Stimulated activated CD8-positive, alpha-beta memory T cell treated with anti-CD3 and anti-CD28 coated beads, Interleukin-2, amount 100 ng/mL, for 48 hours (primary cell): ENCODE results near the gene ACKR2.

Source experiments
- DNase-seq, 2 donors: peaks; one replicate each; pipeline ENCODE4 v3.0.0-alpha.2; 2020; ENCODE audit warnings: low read depth in 2 of 2

Gene ACKR2

DNA sequence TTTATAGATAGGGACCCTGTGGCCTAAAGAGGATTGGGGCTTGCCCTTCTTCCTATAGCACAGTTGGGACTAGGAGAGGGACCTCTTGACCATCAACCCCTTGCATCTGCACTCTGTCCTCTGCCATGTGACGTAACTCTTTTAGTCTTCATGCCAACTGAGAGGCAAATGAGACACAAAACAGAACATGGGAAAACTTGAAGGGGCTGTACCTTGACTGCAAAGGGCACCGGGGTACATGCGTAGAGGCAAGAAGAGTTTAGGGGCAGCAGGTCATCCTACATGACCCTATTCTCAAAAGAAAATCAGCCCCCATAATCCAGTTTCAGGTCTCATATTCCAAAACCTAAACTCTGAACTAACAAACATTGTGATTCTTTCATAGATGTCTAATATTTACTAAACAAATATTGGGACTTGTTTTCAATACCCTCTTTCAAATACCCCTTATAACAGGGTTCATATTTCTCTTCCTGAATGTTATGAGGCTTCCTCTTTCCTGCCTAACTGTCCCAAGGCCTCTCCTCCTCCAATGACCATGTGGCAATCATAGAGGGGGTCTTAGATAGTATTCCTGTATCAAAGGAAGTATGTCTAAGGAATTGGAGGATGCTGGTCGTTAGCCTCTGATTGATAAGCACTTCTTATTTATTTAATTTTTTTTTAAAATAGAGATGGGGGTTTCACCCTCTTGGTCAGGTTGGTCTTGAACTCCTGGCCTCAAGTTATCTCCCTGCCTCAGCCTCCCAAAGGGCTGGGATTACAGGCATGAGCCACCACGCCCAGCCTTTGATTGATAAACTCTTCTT lies 20.6 kb downstream of the ACKR2 start:
- DNase-seq: no peak

DNA sequence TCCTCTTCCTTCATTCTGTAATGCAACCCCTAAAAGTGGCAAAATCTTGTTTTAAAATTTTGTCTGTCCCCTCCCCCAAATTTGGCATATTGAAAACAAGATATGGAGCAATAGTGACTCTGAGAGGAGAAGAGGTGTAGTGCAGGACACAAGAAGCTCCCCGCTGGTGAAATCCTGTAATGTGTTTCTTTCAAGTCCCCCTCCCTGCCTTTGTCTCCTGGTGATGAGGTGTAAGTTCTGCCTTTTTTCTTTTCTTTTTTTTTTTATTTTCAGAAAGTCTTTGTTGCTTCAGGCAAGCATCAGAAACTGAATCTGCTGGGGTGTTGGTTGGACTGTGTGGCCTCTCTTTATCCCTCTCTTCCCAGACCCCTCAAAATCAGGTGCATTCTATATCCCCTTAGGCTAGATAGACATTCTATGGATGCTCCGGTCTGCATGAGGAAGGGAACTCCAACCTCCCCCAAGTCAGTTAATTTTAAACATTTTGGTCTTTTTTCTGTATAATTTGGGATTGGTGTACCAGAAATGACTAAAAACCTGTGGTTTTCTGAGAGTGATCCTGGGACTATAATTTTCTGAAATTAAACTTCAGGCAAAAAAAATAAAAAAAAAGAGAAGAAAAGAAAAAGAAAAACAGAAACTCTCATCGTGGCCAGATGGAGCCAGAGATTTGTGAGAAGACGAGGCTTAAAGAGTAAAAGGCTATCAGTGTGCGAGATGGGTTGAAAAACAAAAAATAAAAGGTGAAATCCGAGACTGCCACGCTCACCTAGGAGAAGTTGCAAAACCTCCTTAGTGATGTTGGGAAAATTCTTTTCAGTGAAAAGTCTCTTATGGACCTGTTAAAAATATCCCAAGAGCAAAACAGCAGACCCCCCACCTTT lies 21.4 kb downstream of the ACKR2 start:
- no peak for DNase-seq

DNA sequence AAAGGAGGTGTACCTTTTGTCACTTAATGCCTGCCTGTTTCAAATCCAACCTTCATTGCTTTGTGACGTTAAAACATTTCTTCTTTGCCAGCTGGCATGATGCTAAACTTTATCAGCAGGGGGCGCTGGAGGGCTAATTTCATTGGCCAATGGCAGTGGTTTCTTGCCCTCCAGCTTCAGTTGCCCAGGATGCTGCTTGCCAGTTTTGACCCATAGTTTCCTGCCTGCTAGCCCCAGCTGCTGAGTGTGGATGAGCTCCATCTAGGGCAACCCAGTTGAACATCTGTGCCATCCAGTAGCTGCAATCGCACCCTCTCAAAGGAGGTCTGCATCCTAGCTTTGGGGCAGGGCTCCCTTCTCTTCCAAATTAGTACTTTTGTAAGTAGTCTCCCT lies 22.1 kb downstream of the ACKR2 start:
- peak; percentile 60 to 72 for DNase-seq

DNA sequence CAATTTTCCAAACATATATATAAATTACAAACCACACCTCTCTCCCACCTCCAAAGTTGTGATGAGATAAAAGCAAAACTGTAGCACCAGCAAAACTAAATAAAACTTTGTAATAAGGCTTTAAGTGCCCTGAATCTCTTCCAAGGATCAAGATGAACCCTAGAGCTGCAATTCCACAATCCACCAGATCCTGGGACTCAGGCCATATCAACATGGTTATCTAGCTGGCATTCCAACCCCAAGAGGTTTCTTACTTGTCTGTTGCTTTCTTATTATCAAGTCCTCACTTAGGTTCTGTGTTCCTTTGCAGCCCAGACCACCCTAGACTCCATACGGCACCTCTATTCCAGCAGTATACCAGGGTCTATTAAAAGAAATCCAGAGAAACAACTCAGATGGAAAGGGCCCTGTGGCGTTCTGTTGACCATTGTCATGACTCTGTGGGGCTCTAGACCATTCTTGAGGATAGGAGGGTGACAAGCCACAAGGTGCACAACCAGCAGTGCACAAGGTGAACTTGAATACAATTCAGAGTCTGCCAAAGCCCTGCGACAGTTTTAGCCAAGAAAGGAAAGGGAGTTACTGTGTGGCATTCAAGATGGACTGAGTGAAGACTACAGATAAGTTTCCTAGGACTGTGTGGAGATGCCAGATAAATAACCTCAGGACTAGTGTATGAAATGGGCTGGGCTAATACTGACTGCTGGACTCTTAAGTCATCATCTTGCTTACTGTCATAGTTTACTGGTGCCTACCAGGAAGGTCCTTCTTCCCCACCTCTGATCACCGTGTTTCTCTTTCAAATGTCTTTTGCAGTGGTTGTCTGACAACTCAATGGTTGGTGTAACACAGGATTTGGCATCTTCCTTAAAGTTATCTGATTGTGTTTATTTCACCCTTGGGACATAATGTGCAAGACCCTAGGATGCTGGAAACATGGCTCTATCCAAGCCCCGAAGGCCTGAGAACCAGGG lies 27.2 kb downstream of the ACKR2 start:
- no peak for DNase-seq

DNA sequence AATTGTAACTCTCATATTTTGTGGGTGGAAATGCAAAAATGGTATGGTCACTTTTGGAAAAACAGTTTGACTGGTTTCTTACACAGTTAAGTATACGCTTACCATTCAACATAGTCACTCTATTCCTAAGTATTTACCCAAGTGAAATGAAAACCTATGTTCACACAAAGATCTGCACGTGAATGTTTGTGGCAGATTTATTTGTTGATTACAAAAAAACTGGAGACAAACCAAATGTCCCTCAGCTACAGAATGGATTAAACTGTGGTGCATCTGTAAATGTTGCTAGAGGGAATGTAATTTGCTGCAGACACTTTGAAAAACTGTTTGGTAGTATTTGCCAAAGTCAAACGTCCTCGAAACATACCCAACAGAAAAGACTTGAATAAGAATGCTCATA lies 29.3 kb downstream of the ACKR2 start:
- no peak for DNase-seq

DNA sequence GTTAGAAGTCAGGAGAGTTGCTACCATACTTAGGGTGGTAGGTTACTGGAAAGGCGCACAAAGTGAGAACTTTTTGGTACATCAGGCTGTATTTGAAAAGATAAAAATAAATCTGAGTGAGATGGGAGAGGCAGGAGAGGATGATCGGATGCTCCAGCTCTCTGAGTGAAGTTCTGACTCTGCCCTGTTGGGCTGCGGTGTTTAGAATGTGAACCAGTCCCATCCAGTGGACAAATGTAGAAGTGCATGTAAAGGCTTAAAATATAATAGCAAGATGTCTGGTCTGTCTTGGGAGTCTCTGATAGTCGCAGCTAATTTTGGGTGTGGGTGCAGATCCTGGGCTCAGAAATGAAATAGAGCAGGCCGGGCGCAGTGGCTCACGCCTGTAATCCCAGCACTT lies 30.4 kb downstream of the ACKR2 start:
- DNase-seq: no peak

DNA sequence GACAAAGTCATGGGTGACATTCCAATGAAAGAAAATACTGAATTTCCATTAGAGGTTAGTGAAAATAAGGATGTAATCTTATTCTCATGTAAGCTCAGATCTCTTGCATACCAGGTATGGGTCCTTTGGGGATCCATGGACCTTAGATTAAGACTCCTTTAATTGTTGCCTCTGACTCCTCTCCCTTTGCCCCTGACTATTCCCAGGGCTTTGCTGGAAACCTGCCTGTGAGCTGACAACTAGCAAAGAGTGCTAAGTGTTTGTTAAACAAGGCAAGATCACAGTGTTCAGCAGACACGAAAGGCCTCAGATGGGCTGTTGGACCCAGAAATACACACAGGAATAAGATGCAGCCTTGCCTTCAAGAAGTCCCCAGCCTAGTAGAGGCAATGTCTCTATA lies 32.1 kb downstream of the ACKR2 start:
- no peak for DNase-seq

DNA sequence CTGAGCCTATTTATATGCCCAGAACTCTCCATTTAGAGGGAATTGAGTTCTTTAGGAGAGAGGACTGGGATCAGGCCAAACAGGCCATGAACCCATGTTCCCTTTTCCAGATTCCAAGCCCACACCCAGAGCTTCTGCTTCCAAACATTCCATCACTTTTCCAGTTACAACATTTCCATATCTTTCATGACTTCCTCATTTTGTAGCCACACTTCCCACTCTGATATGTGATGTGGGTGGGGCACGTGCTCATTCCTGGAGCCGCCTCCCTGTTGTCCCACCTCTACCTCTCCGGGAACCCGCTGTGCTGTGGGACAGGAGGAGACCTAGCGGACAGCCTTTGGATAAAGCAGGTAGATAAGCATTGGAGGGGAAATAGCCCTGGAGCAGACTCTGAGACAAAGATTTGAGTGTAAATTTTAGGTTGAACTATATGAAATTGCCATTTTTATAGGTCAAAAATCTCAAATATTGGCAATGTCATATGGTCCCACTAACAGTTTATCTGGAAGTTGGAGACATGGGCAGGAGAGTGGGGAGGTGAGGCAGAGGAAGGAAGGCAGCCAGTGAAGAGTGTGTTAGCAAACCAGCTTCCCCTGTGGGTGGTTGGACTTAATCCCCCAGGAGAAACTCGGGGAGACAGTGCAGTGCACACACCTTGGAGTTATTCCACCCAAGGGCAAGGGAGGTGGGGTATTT lies 34.6 kb downstream of the ACKR2 start:
- DNase-seq: no peak

DNA sequence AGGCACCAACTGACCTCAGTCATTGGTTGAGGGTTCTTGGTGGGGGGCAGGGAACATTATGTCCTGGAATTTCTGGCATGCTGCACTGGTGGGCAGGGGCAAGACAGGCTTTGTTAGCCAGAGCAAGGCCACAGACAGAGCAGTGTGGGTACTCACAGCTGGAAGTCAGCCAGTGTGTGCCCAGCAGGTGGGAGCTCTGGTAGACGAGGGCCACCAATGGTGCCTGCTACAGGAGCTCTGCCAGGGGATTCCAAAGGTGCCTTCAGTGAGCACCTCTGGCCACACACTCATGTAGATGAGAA lies 35.1 kb downstream of the ACKR2 start:
- DNase-seq: no peak

DNA sequence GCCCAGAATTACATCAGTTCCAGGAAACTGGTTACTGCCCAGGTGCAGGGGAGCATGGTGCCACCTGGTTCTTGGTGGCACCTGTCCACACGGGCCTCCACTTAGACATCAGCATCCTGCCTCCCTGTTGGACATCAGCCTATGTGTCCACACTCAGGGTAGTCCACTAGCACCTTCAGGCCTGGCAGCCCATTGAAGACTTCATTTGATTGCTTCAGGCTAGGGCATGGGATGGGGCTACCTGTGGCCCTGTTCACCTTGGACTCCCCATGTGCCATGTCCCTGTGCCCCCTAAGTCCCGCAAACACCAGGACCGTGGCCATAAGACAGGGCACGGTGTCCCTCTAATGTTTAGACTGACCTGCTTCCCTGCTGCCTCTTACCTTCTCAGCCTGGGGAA lies 35.6 kb downstream of the ACKR2 start:
- DNase-seq: no peak

DNA sequence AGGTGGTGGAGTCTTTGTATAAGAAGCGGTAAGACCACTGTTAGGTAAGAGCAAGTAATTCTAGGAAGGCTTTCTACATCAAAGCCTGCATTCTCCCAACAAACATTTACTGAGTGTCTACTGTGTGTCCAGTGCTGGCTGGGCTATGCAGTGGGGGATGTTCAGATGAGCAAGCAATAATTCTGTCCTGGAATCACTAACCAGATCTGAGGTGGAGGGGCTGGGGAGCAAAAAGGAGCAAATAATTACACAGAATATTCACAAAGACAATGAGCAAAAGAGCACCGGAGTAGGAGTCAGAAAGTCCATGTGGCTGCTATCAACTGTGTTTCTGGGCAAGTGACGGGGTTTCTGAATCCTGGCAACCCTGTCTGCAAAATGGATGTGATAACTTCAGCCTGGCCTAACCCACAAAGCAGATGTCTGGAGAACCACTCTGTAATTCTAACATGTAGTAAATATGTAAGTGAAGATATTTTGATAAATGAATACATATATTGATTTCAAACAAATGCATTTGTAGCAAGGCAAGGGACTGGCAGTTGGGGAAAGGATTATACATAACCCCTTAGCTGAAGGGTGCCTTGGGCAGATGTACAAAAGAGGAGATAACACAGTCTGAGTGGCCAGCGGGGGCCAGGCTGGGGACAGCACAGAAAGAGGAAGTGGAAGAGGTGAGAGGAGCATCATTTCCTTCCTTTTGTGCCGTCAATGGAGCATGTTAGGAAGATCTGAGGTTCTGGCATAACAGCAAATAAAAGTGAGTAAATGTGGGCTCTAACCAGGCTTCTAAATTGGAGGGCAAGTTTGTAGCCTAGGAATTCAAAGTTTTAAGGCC lies 37.7 kb downstream of the ACKR2 start:
- no peak for DNase-seq

DNA sequence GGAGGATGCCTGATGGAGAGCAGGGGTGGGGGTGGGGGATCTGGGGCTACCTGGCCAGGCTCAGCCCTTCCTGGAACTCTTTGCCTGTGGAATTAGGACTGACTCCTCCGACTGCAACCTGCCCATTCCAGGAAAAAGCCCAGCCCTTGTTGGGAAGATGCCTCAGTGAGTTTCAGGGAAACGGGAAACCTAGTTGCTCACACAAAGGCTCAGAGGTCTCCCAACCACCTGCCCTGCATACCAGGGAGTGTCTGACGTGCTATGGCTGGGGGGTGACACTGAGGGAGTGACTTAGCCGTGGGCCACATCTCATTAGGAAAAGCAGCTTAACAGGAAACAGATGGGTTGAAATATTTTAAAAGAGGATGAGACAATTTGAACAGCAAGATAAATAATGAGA lies 38.5 kb downstream of the ACKR2 start:
- DNase-seq: no peak

DNA sequence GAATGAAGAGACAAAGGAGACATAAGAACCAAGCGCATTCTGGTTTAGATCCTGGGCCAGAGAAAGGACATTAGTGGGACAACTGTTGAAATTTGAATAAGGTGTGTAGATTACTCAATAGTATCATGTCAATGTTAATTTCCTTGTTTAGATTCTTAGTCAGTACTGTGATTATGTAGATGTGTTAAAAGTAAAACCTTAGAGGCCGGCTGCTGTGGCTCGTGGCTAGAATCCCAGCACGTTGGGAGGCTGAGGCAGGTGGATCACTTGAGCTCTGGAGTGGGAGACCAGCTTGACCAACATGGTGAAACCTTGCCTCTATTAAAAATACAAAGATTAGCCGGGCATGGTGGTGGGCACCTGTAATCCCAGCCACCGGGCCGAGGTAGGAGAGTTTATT lies 39.8 kb downstream of the ACKR2 start:
- no peak for DNase-seq

DNA sequence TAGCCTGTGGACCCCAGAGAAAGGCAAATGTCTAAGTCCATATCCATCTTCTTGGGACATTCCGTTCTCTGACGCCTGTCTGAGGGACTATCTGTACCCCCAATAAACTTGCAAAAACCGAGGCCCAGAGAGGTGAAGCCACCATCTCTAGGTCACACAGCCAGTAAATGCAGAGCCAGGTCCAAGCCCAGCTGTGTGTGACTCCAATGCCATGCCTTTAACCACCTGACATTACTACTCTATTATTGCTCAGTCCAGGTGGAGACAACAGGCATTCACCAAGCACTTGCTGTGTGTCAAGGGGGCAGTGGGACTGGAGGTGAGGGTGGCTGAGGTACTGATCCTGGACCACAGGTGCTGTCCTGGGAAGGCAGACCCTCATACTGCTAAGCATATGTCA lies 41.0 kb downstream of the ACKR2 start:
- DNase-seq: no peak

DNA sequence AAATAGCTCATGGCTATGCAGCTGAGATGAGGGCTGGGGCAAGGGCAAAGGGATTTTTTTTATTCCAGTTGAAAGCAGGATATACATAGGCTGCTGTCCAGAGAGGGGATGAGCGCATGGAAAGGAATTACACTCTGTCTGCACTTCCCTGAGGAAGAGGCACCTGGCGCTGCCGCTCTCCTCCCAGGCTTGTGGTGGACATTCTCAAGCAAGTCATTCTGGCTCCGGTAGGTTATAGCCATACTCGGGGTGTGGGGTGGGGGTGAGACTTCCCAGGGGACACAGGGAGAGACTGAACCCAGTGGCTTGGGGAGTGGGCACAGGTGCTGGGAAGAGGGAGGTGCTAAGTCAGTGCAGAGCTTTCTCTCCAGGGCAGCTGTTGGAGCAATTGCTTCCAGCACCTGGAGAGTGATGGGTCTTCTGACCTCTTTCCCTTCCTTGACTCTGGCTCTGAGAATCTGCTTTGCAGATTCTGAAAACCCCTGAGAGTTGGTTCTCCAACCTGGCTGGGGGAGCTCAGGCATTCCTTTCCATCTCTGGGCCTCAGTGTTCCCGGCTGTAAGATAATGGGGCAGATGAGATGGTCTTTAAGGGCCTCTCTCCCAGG lies 42.1 kb downstream of the ACKR2 start:
- no peak for DNase-seq

DNA sequence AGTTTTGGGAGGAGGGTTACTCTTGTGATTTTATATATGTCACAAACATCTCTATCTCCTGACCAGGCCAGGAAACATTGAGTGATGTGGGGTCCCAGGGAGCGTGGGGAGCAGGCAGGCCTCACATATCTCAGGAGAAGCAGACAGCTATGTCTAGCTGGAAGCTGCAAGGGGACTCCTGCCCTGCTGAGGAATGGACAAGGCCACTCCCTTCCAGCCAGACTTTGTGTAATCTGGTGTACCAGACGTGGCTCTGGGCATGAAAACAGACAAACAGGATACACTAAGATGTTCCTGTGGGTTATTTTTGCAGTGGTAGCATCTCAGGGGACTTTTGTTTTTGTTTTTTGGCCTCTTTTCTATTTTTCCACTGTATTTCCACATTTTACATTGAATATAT lies 43.2 kb downstream of the ACKR2 start:
- no peak for DNase-seq

DNA sequence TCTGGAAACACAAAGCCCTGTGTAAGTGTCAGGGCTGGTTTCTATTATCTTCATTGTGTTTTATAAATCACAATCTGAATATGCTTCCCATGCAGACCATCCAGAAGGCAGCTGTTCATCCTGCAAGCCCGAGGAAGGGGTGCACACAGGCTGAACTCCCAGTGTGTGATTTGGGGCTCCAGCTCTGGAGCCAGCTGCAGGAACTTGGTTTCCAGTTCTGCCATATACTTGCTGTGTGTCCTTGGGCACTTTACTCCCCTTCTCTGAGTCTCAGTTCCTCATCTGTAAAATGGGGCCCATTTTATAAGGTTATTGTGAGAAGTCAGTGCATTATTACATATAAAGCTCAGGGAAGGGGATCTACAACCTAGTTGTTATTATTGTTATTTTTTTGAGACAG lies 43.8 kb downstream of the ACKR2 start:
- DNase-seq: no peak

DNA sequence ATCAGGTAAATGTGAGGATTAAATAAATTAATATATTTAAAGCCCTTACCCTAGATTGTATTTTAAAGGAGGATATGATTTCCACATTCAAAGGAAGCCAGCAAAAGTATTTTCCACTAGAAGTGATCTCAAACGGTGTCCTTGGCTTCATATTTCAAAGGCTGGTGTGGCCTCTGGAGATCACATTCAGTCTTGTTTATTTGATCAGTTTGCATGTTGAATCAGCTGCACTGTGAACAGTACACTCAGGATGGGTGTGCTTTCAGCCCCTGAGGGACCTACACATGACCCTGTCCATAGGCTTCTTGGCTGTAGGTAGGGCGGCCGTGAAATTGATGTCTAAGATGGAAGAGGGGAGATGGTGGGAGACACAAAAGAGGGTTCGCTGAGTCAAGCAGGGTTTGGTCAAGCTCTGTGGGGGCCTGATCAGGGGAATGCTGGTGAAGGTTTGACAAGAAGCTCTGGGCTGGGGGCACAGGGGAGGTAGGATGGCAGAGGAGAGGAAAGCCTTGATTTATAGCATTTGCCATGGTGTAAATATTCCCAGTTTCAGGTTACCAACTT lies 44.6 kb downstream of the ACKR2 start:
- no peak for DNase-seq

DNA sequence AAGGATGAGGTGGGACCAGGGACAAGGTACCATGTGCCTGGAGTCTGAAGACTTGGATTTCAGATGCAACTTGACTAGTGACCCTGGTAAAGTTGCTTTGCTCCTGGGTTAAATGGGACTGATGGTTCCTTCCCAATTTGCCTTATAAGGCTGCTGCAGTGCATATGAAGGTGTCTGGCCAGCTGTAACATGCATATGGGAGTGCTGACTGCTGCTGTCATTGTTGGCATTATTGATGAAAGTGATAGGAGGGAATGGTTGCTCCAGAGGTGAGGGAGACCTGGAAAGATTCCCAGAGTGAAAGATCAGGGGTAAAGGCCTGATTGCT lies 45.9 kb downstream of the ACKR2 start:
- no peak for DNase-seq
